Dedifferentiated amniotic fluid mesenchymal stem cell (primary cell): ENCODE data around the gene OR51Q1.
A peak's percentile ranks its signal among the peaks of the same experiment; 100 is the strongest.

Experiments
- DNase-seq: peaks from one replicate; pipeline ENCODE4 v3.0.0-alpha.2; 2016; ENCODE audit errors: extremely low spot score

Gene OR51Q1

GRCh38 chr11:5421811-5422210 is at the start of gene OR51Q1:
TSS of gene OR51Q1 (plus strand) at chr11:5422111. CDS start at chr11:5422201, 90 bp downstream.
- DNase-seq: no peak

GRCh38 chr11:5380740-5381342 is 41.1 kb upstream of the OR51Q1 start:
- peak; percentile 60 for DNase-seq

GRCh38 chr11:5383576-5383975 is 38.3 kb upstream of the OR51Q1 start, which contains the start of gene OR51M1:
TSS of gene OR51M1 (plus strand) at chr11:5383812. CDS start at chr11:5389399, 5,587 bp downstream.
- DNase-seq: no peak

- no peak for DNase-seq
Measured at GRCh38 chr11:5384335-5384734, 37.6 kb upstream of the OR51Q1 start.

GRCh38 chr11:5390210-5390609 is 31.7 kb upstream of the OR51Q1 start:
- no peak for DNase-seq

- DNase-seq: no peak
Measured at GRCh38 chr11:5394091-5394490, 27.8 kb upstream of the OR51Q1 start.

- no peak for DNase-seq
Measured at GRCh38 chr11:5398936-5399335, 23.0 kb upstream of the OR51Q1 start.

- DNase-seq: no peak
Measured at GRCh38 chr11:5405173-5405572, 16.7 kb upstream of the OR51Q1 start.

- DNase-seq: no peak
Measured at GRCh38 chr11:5420993-5421392, 918 bp upstream of the OR51Q1 start.

GRCh38 chr11:5423131-5423530 is 1.2 kb downstream of the OR51Q1 start:
- DNase-seq: no peak

GRCh38 chr11:5441414-5441813 is 19.5 kb downstream of the OR51Q1 start, which contains the start of gene OR51I1:
TSS of gene OR51I1 (minus strand) at chr11:5441514. CDS start at chr11:5441514, 0 bp downstream.
- no peak for DNase-seq

GRCh38 chr11:5443835-5444393 is 22.0 kb downstream of the OR51Q1 start:
- DNase-seq: no peak

- no peak for DNase-seq
Measured at GRCh38 chr11:5449023-5449422, 27.1 kb downstream of the OR51Q1 start, which contains the start of gene OR51I2. TSS of gene OR51I2 (plus strand) at chr11:5449323. CDS start at chr11:5453489, 4,166 bp downstream.

- DNase-seq: no peak
Measured at GRCh38 chr11:5449432-5449831, 27.5 kb downstream of the OR51Q1 start.

- no peak for DNase-seq
Measured at GRCh38 chr11:5460983-5461621, 39.2 kb downstream of the OR51Q1 start.

GRCh38 chr11:5467527-5467926 is 45.6 kb downstream of the OR51Q1 start:
- no peak for DNase-seq
